Effector memory CD8-positive, alpha-beta T cell (primary cell): ENCODE measurements around the gene PLCD3.
A peak's percentile ranks its signal among the peaks of the same experiment; 100 is the strongest.

ENCODE experiments used
- ATAC-seq: fragments of 150-1000 bp; cut with Tn5 transposase; replicated peaks from 2 replicates; pipeline ENCODE4 v1.10.0; 2021; ENCODE audit warnings: mild to moderate bottlenecking, moderate library complexity
- DNase-seq, 3 experiments: peaks; one replicate each; pipeline ENCODE4 v3.0.0; 2021
- H3K27ac Mint-ChIP-seq, 2 donors: one replicate each; pipeline ENCODE4 v1.8.0; 2022; ENCODE audit warnings: mild to moderate bottlenecking in 2 of 2, mixed read lengths in 2 of 2, moderate library complexity in 2 of 2
- H3K27me3 Mint-ChIP-seq, 2 donors: one replicate each; pipeline ENCODE4 v1.8.0; 2022; ENCODE audit warnings: mixed read lengths in 2 of 2
- H3K36me3 Mint-ChIP-seq: one replicate; pipeline ENCODE4 v1.8.0; 2022; ENCODE audit warnings: mild to moderate bottlenecking, moderate library complexity, mixed read lengths; ENCODE audit not compliant: insufficient read depth
- H3K4me1 Mint-ChIP-seq, 2 donors: one replicate each; pipeline ENCODE4 v1.8.0; 2022; ENCODE audit warnings: low read depth in 2 of 2, mixed read lengths in 2 of 2
- H3K4me3 Mint-ChIP-seq, 2 donors: one replicate each; pipeline ENCODE4 v1.8.0; 2022; ENCODE audit warnings: mild to moderate bottlenecking in 2 of 2, mixed read lengths in 2 of 2, moderate library complexity in 2 of 2
- H3K9me3 Mint-ChIP-seq, 2 donors: one replicate each; pipeline ENCODE4 v1.8.0; 2022; ENCODE audit warnings: mixed read lengths in 2 of 2
- total RNA-seq, 9 experiments: gene quantifications; one replicate each; lab custom pipeline; 2026; lab: John Stamatoyannopoulos, UW

Gene PLCD3, protein sequence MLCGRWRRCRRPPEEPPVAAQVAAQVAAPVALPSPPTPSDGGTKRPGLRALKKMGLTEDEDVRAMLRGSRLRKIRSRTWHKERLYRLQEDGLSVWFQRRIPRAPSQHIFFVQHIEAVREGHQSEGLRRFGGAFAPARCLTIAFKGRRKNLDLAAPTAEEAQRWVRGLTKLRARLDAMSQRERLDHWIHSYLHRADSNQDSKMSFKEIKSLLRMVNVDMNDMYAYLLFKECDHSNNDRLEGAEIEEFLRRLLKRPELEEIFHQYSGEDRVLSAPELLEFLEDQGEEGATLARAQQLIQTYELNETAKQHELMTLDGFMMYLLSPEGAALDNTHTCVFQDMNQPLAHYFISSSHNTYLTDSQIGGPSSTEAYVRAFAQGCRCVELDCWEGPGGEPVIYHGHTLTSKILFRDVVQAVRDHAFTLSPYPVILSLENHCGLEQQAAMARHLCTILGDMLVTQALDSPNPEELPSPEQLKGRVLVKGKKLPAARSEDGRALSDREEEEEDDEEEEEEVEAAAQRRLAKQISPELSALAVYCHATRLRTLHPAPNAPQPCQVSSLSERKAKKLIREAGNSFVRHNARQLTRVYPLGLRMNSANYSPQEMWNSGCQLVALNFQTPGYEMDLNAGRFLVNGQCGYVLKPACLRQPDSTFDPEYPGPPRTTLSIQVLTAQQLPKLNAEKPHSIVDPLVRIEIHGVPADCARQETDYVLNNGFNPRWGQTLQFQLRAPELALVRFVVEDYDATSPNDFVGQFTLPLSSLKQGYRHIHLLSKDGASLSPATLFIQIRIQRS
- total RNA-seq: 1.2 to 9.6 (median 2.7) reads per million in 9 experiments

- H3K27me3 Mint-ChIP-seq: peaks cover 0 to 12% of the 10 kb centered on the region in 2 donors
- peaks cover 22% of the 10 kb centered on the region for H3K36me3 Mint-ChIP-seq
- peaks cover 6 to 23% of the 10 kb centered on the region in 2 donors for H3K4me1 Mint-ChIP-seq
- no peak for ATAC-seq
- peak within 1 kb of the TSS; percentile 82 to 84 for H3K27ac Mint-ChIP-seq
- H3K4me3 Mint-ChIP-seq: peak within 1 kb of the TSS; percentile 84 to 87
- DNase-seq: no peak
- H3K9me3 Mint-ChIP-seq: no peaks in the 10 kb centered on the region
Measured at GRCh38 chr17:45132320-45132571, at the start of gene PLCD3. TSS of gene PLCD3 (minus strand) at chr17:45132515. CDS start at chr17:45132410, 105 bp downstream.

- no peak for ATAC-seq
Measured at GRCh38 chr17:45177563-45177962, 45.2 kb upstream of the PLCD3 start.

DNA sequence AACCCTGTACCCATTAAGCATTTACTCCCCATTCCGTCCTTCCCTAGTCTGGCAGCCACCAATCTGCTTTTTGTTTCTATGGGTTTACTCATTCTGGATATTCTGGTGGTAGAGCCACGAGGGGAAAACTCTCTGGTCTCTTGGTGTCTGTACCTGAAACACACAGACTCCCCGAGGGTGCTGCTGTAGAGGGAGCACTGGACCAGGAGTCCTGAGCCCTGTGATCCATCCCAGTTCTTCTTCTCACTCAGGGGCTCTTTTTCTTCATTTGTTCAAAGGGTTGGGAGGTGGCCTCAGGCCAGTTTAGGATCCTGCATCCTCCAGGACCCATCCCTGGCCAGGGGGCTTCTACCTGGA is 43.4 kb upstream of the PLCD3 start:
- ATAC-seq: no peak
- DNase-seq: no peak
- Mint-ChIP-seq H3K9me3 (no peaks in the 10 kb centered on the region), H3K27ac (no peak overlapping the region), H3K36me3 (peaks cover 3% of the 10 kb centered on the region), H3K4me1 (peaks cover 12 to 13% of the 10 kb centered on the region in 2 donors), H3K27me3 (no peaks in the 10 kb centered on the region), H3K4me3 (no peak overlapping the region)

More at GRCh38 chr17:45177563-45177962, 45.2 kb upstream of the PLCD3 start:
- H3K4me3 Mint-ChIP-seq: no peak overlapping the region
- peaks cover 6% of the 10 kb centered on the region in 2 donors for H3K4me1 Mint-ChIP-seq
- no peak for DNase-seq
- no peak overlapping the region for H3K27ac Mint-ChIP-seq
- no peaks in the 10 kb centered on the region for H3K27me3 Mint-ChIP-seq
- H3K9me3 Mint-ChIP-seq: no peaks in the 10 kb centered on the region
- H3K36me3 Mint-ChIP-seq: peaks cover 3% of the 10 kb centered on the region

- peak; percentile 17 to 25 (median 23) for DNase-seq
- peaks cover 13 to 16% of the 10 kb centered on the region in 2 donors for H3K4me1 Mint-ChIP-seq
- H3K27ac Mint-ChIP-seq: peak overlapping the region; percentile 88 to 92
- peak; percentile 77 for ATAC-seq
- peak overlapping the region; percentile 69 to 72 for H3K4me3 Mint-ChIP-seq
- H3K36me3 Mint-ChIP-seq: peaks cover 3% of the 10 kb centered on the region
- H3K9me3 Mint-ChIP-seq: no peaks in the 10 kb centered on the region
- no peaks in the 10 kb centered on the region for H3K27me3 Mint-ChIP-seq
Measured at GRCh38 chr17:45172541-45173286, 40.4 kb upstream of the PLCD3 start.

- DNase-seq: no peak
- peak overlapping the region; percentile 56 to 92 for H3K27ac Mint-ChIP-seq
- peak overlapping the region in 1 of 2 donors; percentile 72 for H3K4me3 Mint-ChIP-seq
- H3K9me3 Mint-ChIP-seq: no peaks in the 10 kb centered on the region
- no peak for ATAC-seq
- no peaks in the 10 kb centered on the region for H3K27me3 Mint-ChIP-seq
- peaks cover 3% of the 10 kb centered on the region for H3K36me3 Mint-ChIP-seq
- H3K4me1 Mint-ChIP-seq: peaks cover 13 to 16% of the 10 kb centered on the region in 2 donors
Measured at GRCh38 chr17:45172232-45172540, 39.9 kb upstream of the PLCD3 start.

GRCh38 chr17:45171338-45172231 is 39.3 kb upstream of the PLCD3 start:
- peak overlapping the region; percentile 41 to 72 for H3K4me3 Mint-ChIP-seq
- H3K4me1 Mint-ChIP-seq: peaks cover 13 to 16% of the 10 kb centered on the region in 2 donors
- H3K27ac Mint-ChIP-seq: peak overlapping the region; percentile 56 to 92
- H3K27me3 Mint-ChIP-seq: no peaks in the 10 kb centered on the region
- no peaks in the 10 kb centered on the region for H3K9me3 Mint-ChIP-seq
- H3K36me3 Mint-ChIP-seq: peaks cover 3% of the 10 kb centered on the region
- ATAC-seq (no peak), DNase-seq (no peak)

- DNase-seq (no peak), ATAC-seq (no peak)
- Mint-ChIP-seq H3K4me1 (peaks cover 13 to 16% of the 10 kb centered on the region in 2 donors), H3K4me3 (peak overlapping the region; percentile 41 to 51), H3K9me3 (no peaks in the 10 kb centered on the region), H3K36me3 (peaks cover 5% of the 10 kb centered on the region), H3K27ac (peak overlapping the region; percentile 56 to 80), H3K27me3 (no peaks in the 10 kb centered on the region)
Measured at GRCh38 chr17:45170931-45171337, 38.6 kb upstream of the PLCD3 start.

DNA sequence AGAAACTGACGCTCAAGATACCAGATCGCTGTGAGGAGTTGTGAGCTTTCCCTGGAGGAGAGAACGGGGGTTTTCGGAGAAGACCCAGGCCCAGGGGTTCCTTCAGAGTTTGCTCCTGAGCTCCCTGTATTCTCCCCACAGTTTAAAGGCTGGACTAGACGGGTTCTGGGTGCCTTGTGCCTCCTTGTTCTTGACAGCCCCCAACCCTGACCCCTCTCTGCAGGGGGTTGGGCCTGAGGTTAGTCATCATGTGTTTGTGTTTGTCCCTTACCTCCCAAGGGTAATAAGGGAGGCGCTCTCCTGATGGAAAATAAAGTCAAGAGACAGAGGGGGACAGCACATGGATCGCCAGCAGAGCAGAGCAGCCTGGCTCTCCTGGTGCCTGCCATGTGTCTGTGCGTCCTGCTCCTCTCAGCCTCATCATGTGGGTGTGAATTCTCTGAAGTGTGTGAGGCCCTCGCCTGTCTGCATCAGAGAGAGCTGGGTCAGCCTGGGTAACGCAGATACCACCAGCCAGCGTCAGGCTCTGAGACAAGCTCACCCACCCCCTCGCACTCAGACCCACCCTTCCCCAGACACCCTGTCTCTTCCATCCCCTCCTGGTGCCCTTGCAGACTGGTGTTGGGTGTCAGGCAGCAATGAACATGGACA is 38.1 kb upstream of the PLCD3 start:
- Mint-ChIP-seq H3K27ac (peak overlapping the region; percentile 56 to 80), H3K27me3 (no peaks in the 10 kb centered on the region), H3K36me3 (peaks cover 6% of the 10 kb centered on the region), H3K4me3 (peak overlapping the region in 1 of 2 donors; percentile 41), H3K9me3 (no peaks in the 10 kb centered on the region), H3K4me1 (peaks cover 14 to 16% of the 10 kb centered on the region in 2 donors)
- DNase-seq: no peak
- peak; percentile 20 for ATAC-seq

GRCh38 chr17:45168991-45169752 is 36.9 kb upstream of the PLCD3 start:
- no peak overlapping the region for H3K27ac Mint-ChIP-seq
- no peaks in the 10 kb centered on the region for H3K9me3 Mint-ChIP-seq
- ATAC-seq: no peak
- H3K36me3 Mint-ChIP-seq: peaks cover 6% of the 10 kb centered on the region
- no peaks in the 10 kb centered on the region for H3K27me3 Mint-ChIP-seq
- peaks cover 16 to 21% of the 10 kb centered on the region in 2 donors for H3K4me1 Mint-ChIP-seq
- no peak for DNase-seq
- no peak overlapping the region for H3K4me3 Mint-ChIP-seq

- Mint-ChIP-seq H3K27ac (no peak overlapping the region), H3K27me3 (no peaks in the 10 kb centered on the region), H3K4me3 (no peak overlapping the region)
Measured at GRCh38 chr17:45164734-45165269, 32.5 kb upstream of the PLCD3 start.

GRCh38 chr17:45162025-45162687 is 29.8 kb upstream of the PLCD3 start:
- Mint-ChIP-seq H3K27ac (peak overlapping the region; percentile 98 to 99), H3K9me3 (no peaks in the 10 kb centered on the region), H3K27me3 (no peaks in the 10 kb centered on the region), H3K36me3 (peaks cover 22% of the 10 kb centered on the region), H3K4me1 (peaks cover 31 to 42% of the 10 kb centered on the region in 2 donors), H3K4me3 (peak overlapping the region; percentile 97 to 98)
- ATAC-seq (no peak), DNase-seq (no peak)

More at GRCh38 chr17:45164734-45165269, 32.5 kb upstream of the PLCD3 start:
- Mint-ChIP-seq H3K36me3 (peaks cover 17% of the 10 kb centered on the region), H3K9me3 (no peaks in the 10 kb centered on the region), H3K4me1 (peaks cover 19 to 21% of the 10 kb centered on the region in 2 donors)
- no peak for ATAC-seq
- DNase-seq: no peak
